ENCODE results near the gene PDLIM4. TPM values are rescaled to one million over a fixed set of nuclear protein-coding genes. Genes with fewer than 3 reads are reported as not detected.

The PDLIM4 gene
- total RNA-seq, 2 experiments from 2014 or later, result not detected

- ChIA-PET POLR2A (no interaction called here), CTCF (interaction anchor here (1.0 kb wide), 1 partner anchor 18 kb away, joined by 3 read pairs; no protein-coding TSS in a partner anchor)
- Mint-ChIP-seq H3K4me3 (no peak overlapping the region), H3K36me3 (ENCODE audit: low read depth) (no peaks in the 10 kb centered on the region), H3K9me3 (no peaks in the 10 kb centered on the region), H3K27ac (no peak overlapping the region), H3K4me1 (peaks cover 2% of the 10 kb centered on the region), H3K27me3 (peaks cover 4% of the 10 kb centered on the region)
- no peak for DNase-seq
These were observed 37.0 kb upstream of the PDLIM4 start for GRCh38 chr5:132220491-132220890.

GRCh38 chr5:132221781-132222648 lies 35.5 kb upstream of the PDLIM4 start:
- peaks cover 13% of the 10 kb centered on the region for H3K27me3 Mint-ChIP-seq
- CTCF ChIA-PET, result no interaction called here
- H3K36me3 Mint-ChIP-seq (ENCODE audit: low read depth), result no peaks in the 10 kb centered on the region
- peaks cover 8% of the 10 kb centered on the region for H3K4me1 Mint-ChIP-seq
- H3K27ac Mint-ChIP-seq, result no peak overlapping the region
- DNase-seq, result no peak
- POLR2A ChIA-PET, result no interaction called here
- no peak overlapping the region for H3K4me3 Mint-ChIP-seq
- H3K9me3 Mint-ChIP-seq, result no peaks in the 10 kb centered on the region

- CTCF ChIA-PET, result interaction anchor here (1.4 kb wide), 1 partner anchor 15 kb away, joined by 6 read pairs; no protein-coding TSS in a partner anchor
- POLR2A ChIA-PET, result no interaction called here
- Mint-ChIP-seq H3K9me3 (no peaks in the 10 kb centered on the region), H3K4me1 (peaks cover 9% of the 10 kb centered on the region), H3K27me3 (peaks cover 14% of the 10 kb centered on the region), H3K4me3 (no peak overlapping the region), H3K27ac (no peak overlapping the region), H3K36me3 (ENCODE audit: low read depth) (no peaks in the 10 kb centered on the region)
- no peak for DNase-seq
These were observed 34.9 kb upstream of the PDLIM4 start for GRCh38 chr5:132222649-132223038.

- no peak overlapping the region for H3K4me3 Mint-ChIP-seq
- peaks cover 9% of the 10 kb centered on the region for H3K4me1 Mint-ChIP-seq
- H3K27ac Mint-ChIP-seq, result no peak overlapping the region
- no peak for DNase-seq
- ChIA-PET POLR2A (no interaction called here), CTCF (interaction anchor here (1.4 kb wide), 1 partner anchor 14 kb away, joined by 6 read pairs; no protein-coding TSS in a partner anchor)
- peaks cover 15% of the 10 kb centered on the region for H3K27me3 Mint-ChIP-seq
- no peaks in the 10 kb centered on the region for H3K36me3 Mint-ChIP-seq (ENCODE audit: low read depth)
- no peaks in the 10 kb centered on the region for H3K9me3 Mint-ChIP-seq
These were observed 33.6 kb upstream of the PDLIM4 start for GRCh38 chr5:132223861-132224260.

GRCh38 chr5:132224716-132225115 lies 32.8 kb upstream of the PDLIM4 start:
- Mint-ChIP-seq H3K4me1 (peaks cover 10% of the 10 kb centered on the region), H3K36me3 (ENCODE audit: low read depth) (no peaks in the 10 kb centered on the region), H3K27ac (no peak overlapping the region), H3K9me3 (no peaks in the 10 kb centered on the region), H3K4me3 (no peak overlapping the region), H3K27me3 (peaks cover 23% of the 10 kb centered on the region)
- POLR2A ChIA-PET, result no interaction called here
- CTCF ChIA-PET, result interaction anchor here (1.5 kb wide), 1 partner anchor 13 kb away, joined by 7 read pairs; no protein-coding TSS in a partner anchor
- DNase-seq, result no peak

GRCh38 chr5:132225165-132226032 lies 32.1 kb upstream of the PDLIM4 start:
- H3K36me3 Mint-ChIP-seq (ENCODE audit: low read depth), result no peaks in the 10 kb centered on the region
- ChIA-PET POLR2A (no interaction called here), CTCF (interaction anchor here (1.5 kb wide), 1 partner anchor 12 kb away, joined by 7 read pairs; no protein-coding TSS in a partner anchor)
- H3K27me3 Mint-ChIP-seq, result peaks cover 28% of the 10 kb centered on the region
- no peak overlapping the region for H3K4me3 Mint-ChIP-seq
- H3K27ac Mint-ChIP-seq, result no peak overlapping the region
- H3K4me1 Mint-ChIP-seq, result peaks cover 15% of the 10 kb centered on the region
- no peaks in the 10 kb centered on the region for H3K9me3 Mint-ChIP-seq
- no peak for DNase-seq

- H3K9me3 Mint-ChIP-seq, result no peaks in the 10 kb centered on the region
- H3K36me3 Mint-ChIP-seq (ENCODE audit: low read depth), result no peaks in the 10 kb centered on the region
- peaks cover 31% of the 10 kb centered on the region for H3K27me3 Mint-ChIP-seq
- CTCF ChIA-PET, result interaction anchor here (1.0 to 1.5 kb wide), 3 partner anchors 9 to 47 kb away, joined by 3 to 9 read pairs (median 4); no protein-coding TSS in a partner anchor
- peak overlapping the region; percentile 31 for H3K4me3 Mint-ChIP-seq
- POLR2A ChIA-PET, result no interaction called here
- no peak for DNase-seq
- H3K4me1 Mint-ChIP-seq, result peaks cover 24% of the 10 kb centered on the region
- no peak overlapping the region for H3K27ac Mint-ChIP-seq
These were observed 30.8 kb upstream of the PDLIM4 start for GRCh38 chr5:132226516-132227234.

- H3K4me1 Mint-ChIP-seq, result peaks cover 24% of the 10 kb centered on the region
- peaks cover 31% of the 10 kb centered on the region for H3K27me3 Mint-ChIP-seq
- no peaks in the 10 kb centered on the region for H3K9me3 Mint-ChIP-seq
- H3K4me3 Mint-ChIP-seq, result peak overlapping the region; percentile 31
- DNase-seq, result no peak
- H3K36me3 Mint-ChIP-seq (ENCODE audit: low read depth), result no peaks in the 10 kb centered on the region
- ChIA-PET POLR2A (no interaction called here), CTCF (interaction anchor here (0.7 to 1.5 kb wide), 4 partner anchors 9 to 47 kb away, joined by 3 to 9 read pairs (median 4); no protein-coding TSS in a partner anchor)
- no peak overlapping the region for H3K27ac Mint-ChIP-seq
These were observed 30.3 kb upstream of the PDLIM4 start for GRCh38 chr5:132227235-132227484.

- H3K27me3 Mint-ChIP-seq, result peaks cover 31% of the 10 kb centered on the region
- H3K4me3 Mint-ChIP-seq, result peak within 1 kb of the TSS; percentile 37
- DNase-seq, result peak; percentile 58
- peaks cover 24% of the 10 kb centered on the region for H3K4me1 Mint-ChIP-seq
- no peak within 1 kb of the TSS for H3K27ac Mint-ChIP-seq
- CTCF ChIA-PET, result interaction anchor here (0.7 to 1.5 kb wide), 4 partner anchors 8 to 48 kb away, joined by 3 to 9 read pairs (median 4); no protein-coding TSS in a partner anchor
- H3K9me3 Mint-ChIP-seq, result no peaks in the 10 kb centered on the region
- no peaks in the 10 kb centered on the region for H3K36me3 Mint-ChIP-seq (ENCODE audit: low read depth)
- POLR2A ChIA-PET, result no interaction called here
These were observed 29.8 kb upstream of the PDLIM4 start, which contains the start of gene P4HA2 for GRCh38 chr5:132227485-132228240. Gene P4HA2, minus strand, starts transcription at chr5:132227853. Its CDS starts 9,227 bp downstream, at chr5:132218626.

GRCh38 chr5:132228241-132229035 lies 29.1 kb upstream of the PDLIM4 start:
- Mint-ChIP-seq H3K27me3 (peaks cover 31% of the 10 kb centered on the region), H3K4me1 (peaks cover 24% of the 10 kb centered on the region), H3K27ac (no peak overlapping the region), H3K4me3 (peak overlapping the region; percentile 51), H3K9me3 (no peaks in the 10 kb centered on the region), H3K36me3 (ENCODE audit: low read depth) (no peaks in the 10 kb centered on the region)
- no peak for DNase-seq
- ChIA-PET POLR2A (no interaction called here), CTCF (interaction anchor here (0.6 to 2.3 kb wide), 5 partner anchors 9 to 245 kb away, joined by 3 to 18 read pairs (median 3); no protein-coding TSS in a partner anchor)

GRCh38 chr5:132229236-132229635 lies 28.3 kb upstream of the PDLIM4 start:
- no peaks in the 10 kb centered on the region for H3K36me3 Mint-ChIP-seq (ENCODE audit: low read depth)
- ChIA-PET POLR2A (no interaction called here), CTCF (interaction anchor here (1.1 to 2.3 kb wide), 2 partner anchors 9 to 50 kb away, joined by 3 to 18 read pairs; no protein-coding TSS in a partner anchor)
- DNase-seq, result no peak
- peak overlapping the region; percentile 51 for H3K4me3 Mint-ChIP-seq
- peaks cover 24% of the 10 kb centered on the region for H3K4me1 Mint-ChIP-seq
- H3K9me3 Mint-ChIP-seq, result no peaks in the 10 kb centered on the region
- peaks cover 31% of the 10 kb centered on the region for H3K27me3 Mint-ChIP-seq
- no peak overlapping the region for H3K27ac Mint-ChIP-seq
